LNCAP (cell line): ENCODE results near the gene EIF4B.

Experiments
- CTCF ChIP-seq: fragments of 450-650 bp; IDR thresholded peaks from 2 replicates; pipeline ENCODE4 v1.5.1; 2017; ENCODE audit warnings: mild to moderate bottlenecking

EIF4B gene

GRCh38 chr12:53005986-53006809 lies at the start of gene EIF4B:
Gene EIF4B (plus strand): TSS chr12:53006456. CDS start chr12:53006484, 28 bp downstream.
- no peak for TF ChIP-seq CTCF

DNA sequence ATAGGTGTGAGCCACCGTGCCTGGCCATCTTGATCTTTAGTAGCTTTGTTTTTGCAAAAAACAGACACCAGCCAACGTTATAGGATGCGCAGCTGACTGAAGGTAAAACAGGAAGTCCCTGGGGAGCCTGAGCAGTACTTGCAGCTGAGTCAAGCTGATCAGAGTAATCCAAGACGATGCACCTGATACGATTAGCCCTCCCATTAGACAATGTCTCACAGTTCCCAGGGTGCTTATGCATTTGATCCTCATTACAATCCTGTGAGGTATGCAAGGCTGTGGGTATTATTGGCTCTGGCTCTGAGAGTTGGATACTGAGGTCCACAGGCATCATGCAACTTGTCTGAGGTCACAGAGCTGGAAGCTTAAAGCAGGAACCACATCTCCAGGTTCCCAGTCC lies 49.3 kb upstream of the EIF4B start:
- no peak for TF ChIP-seq CTCF

DNA sequence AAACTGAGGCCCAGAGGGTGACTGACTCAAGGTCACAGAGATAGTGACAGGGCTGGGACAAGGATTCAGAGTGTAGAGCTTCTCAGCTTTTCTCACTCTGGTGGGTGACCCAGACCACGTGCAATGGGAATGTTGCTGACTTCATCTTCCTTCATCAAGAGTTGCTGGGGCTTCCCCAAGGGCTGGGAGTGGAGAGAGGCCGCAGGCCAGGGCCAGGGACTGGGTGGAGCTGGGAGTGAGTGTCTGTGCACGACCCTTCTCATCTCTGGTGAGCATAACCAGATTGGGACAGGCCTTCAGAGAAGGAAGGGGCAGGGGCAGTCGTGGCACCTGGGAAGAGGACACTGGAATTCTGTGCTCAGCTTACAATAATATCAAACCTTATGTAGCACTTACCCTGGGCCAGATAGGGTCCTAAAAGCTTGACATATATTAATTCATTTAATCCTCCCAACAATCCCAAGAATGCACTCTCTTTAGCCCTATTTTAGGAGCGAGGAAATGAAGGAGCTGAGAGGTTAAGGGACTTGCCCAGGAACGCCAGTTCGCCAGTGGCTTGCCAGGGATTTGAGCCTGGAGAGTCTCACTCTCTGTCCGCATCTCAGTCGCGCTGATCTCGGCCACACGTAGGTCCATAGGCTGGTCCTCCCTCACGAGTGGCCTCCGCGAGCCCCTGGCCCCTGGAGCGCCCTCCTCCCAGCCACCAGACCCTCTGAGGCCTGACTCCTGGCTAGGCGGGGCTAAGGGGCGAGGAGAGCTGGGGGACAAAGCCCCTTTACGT lies 41.5 kb upstream of the EIF4B start:
- no peak for TF ChIP-seq CTCF

- TF ChIP-seq CTCF = no peak
These were observed 40.9 kb upstream of the EIF4B start for GRCh38 chr12:52965337-52965731.

DNA sequence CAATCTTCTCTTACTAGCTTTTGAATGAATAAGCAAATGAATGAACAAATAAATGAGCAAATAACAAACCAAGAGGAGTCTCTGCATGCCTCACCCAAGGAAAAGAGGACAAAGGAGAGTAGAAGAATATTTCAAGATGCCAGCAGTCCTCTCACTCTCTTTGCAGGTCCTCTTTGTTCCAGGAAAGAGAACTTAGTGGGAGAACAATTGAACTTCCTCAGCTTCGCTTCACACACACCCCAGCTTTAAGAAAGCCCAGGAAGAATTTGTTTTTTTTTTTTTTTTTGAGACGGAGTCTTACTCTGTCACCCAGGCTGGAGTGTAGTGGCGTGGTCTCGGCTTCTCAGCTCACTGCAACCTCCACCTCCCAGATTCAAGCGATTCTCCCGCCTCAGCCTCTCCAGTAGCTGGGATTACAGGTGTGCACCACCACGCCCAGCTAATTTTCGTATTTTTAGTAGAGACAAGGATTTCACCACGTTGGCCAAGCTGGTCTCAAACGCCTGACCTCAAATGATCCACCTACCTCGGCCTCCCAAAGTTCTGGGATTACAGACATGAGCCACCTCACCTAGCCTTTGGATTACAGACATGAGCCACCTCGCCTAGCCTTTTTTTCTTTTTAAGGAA lies 37.0 kb upstream of the EIF4B start:
- no peak for TF ChIP-seq CTCF

DNA sequence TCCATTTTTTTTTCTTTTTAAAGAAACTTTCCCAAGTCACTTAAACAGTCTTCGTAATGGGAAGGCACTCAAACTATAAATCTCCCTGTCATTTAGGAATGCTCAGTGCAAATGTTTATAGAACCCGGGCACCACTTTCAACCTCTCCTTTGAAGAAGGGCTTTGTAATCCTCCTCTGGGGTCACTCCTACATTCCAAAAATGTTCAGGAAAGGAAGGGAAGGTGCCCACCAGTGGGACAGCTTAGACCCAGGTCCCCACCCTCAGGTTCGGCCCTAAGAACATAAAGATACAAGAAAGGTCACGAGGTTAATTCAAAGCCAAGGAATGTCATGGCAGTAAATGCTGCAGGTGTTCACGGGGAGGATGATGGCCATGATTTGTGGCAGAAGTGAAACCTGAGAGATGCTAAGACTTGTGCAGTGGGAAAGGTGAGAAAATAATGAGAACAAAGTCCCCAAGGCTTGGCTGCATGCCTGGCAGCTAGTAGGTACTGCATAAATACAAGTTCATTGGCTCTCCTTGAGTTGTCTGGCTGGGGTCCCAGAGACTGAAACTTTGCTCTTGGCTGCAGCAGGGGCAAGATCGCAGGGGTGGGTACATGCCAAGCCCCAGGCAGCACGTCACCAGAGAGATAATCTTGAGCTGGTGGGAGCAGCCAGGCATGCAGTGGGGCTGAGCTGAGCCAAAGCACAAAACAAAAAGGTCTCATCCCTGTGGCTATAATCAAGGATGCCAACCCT lies 36.3 kb upstream of the EIF4B start:
- TF ChIP-seq CTCF = no peak
